ENCODE results near the gene PRCP.
"Not testable (repeated sequence)": the region's sequence is repeated elsewhere in the genome, so short reads cannot be mapped to it uniquely, and the experiment has no call there.

PRCP gene

GRCh38 chr11:82872377-82873150 is 27.7 kb downstream of the PRCP start:
- no peak for DNase-seq (ENCODE audit: low read depth in 2 of 2)

GRCh38 chr11:82871646-82872045 is 28.6 kb downstream of the PRCP start:
- no peak for DNase-seq (ENCODE audit: low read depth in 2 of 2)

GRCh38 chr11:82869657-82870056 is 30.6 kb downstream of the PRCP start:
- DNase-seq (ENCODE audit: low read depth in 2 of 2): no peak

DNA sequence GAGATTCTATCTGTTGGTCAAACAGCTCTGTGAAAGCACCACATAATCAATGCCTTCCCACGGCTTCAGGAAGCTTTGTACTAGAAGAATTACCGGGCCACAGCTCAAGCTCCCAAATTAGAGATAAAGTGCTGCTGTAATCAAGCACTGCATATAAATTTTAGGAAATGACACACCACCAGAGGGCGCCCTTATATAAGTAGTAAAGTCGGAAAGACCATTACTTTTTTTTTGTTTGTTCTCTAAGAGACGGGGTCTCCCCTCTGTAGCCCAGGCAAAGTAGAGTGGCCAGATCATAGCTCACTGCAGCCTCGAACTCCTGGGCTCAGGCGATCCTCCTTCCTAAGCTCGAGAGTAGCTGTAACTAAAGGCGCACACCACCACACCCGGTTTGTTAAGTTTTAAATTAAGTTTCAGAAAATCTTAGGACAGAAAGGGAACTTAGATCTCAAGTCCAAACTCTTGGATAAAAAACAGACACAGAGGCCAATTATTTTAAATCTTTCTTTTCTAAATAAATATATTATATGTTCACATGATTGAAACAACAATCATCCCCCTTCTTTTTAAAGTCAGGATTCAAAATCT is 32.6 kb downstream of the PRCP start:
- peak; percentile 67 to 80 for DNase-seq (ENCODE audit: low read depth in 2 of 2)

DNA sequence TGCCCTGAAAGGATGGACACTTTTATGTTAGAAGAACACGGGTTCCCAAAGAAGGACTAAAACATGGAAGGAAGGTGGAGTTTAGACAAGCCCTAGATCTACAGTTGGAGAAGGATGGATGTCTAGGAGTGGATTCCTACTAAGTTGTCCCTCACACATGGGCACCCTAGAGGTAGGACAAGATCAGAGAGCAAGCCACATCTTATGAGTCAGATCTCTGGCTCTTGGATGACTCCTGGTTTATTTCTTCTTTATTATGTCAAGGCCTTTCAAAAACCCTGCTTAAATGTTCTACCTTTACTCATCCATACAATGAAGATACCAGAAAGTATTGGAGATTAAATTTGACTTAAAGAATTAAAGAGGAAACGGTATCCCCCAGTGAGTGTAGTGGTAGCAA is 34.4 kb downstream of the PRCP start:
- DNase-seq (ENCODE audit: low read depth in 2 of 2): no peak

GRCh38 chr11:82864268-82864667 is 36.0 kb downstream of the PRCP start:
- no peak for DNase-seq (ENCODE audit: low read depth in 2 of 2)

DNA sequence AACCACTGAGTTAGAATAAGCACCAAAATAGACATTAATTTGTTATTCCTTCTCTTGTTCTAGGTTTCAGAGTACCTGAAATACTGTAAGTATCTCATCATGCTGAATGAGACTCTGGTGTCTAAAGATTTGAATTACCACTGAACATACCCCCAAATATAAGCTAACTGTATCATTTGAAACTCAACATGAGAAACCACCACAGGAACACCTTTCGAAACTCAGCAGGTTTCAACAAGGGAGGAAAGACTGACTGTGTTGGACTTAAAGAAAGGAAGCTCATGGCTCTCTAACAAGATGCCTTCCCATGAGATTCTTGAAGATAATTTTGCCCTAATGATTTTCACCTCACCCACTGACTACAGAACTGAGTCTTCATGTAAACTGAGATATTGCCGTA is 37.0 kb downstream of the PRCP start:
- DNase-seq (ENCODE audit: low read depth in 2 of 2): no peak

- DNase-seq (ENCODE audit: low read depth in 2 of 2): no peak
Observed at GRCh38 chr11:82862379-82862778, 37.9 kb downstream of the PRCP start.

DNA sequence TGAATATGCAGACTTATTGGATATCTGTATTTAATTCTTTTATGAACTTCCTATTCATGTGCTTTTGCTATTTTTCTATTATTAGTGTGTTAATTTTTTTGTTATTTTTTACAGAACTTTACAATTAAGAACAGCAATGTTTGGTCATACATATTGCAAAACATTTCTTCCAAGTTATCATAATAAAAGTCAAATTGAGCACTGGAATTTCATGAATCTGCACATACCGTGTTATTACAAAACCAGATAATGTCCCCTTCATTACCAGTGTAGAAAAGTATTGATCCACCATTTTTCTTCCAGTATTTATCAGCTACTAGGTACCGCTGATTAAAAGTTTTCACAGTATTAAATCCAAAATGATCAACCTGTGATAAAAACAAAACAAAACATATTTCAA is 40.5 kb downstream of the PRCP start:
- DNase-seq (ENCODE audit: low read depth in 2 of 2): no peak

DNA sequence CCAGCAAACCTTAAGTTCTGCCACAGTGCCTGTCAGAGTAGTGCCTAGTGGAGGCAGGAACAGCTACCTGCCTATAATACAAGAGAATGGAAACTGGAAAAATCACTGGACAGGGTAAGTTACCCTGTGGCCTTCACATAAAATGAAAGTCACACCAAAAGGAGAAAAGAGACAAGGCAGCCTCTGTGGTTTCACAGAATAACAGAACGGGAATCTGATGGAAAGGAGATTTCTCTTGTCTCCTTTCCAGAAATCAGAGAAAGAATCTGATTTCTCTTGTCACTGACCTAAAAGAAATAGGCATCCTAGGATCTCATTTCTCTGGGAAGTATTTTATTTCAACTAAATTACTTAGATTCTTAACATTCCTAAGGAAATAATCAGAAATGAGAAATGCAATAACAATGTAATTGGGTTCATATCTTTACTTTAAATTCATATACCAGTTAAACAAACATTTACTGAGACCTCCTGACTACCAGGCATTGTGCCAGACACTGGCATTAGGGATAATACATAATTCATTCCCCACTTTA is 41.6 kb downstream of the PRCP start:
- no peak for DNase-seq (ENCODE audit: low read depth in 2 of 2)

DNA sequence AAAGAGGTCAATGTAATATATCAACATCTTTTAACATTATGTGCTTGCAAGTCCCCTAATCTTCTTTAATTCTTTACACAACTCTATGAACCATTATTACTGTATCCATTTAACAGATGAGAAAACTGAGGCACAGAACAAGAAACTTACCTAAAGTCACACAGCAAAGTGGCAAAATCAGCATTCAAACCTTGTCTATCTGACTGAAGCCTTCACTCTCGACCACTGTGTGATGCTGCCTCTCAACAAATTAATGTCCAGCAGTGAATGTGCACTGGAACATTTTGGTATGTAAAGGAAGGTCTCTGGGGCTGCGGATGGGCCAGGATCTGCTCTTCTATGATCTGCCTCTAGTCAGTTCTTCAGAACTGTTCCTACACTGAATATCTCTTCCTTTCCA is 42.1 kb downstream of the PRCP start:
- no peak for DNase-seq (ENCODE audit: low read depth in 2 of 2)

DNA sequence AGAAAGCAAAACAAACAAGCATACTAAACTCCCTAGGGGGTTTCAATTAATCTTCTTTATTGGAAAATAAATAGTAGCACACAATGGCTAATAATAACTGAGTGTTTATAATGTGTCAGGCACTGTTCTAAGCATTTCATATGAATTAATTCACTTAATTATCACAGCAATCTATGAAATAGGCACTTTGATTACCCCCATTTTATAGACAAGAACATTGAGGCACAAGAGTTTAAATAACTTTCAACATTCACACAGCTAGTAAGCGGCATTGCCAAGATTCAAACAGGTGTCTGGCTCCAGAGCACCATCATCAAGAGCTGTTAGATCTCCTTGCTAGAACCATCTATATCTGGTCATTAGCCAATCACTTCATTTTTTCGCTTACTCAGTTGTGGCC is 43.1 kb downstream of the PRCP start:
- no peak for DNase-seq (ENCODE audit: low read depth in 2 of 2)

GRCh38 chr11:82855616-82856015 is 44.6 kb downstream of the PRCP start:
- DNase-seq (ENCODE audit: low read depth in 2 of 2): no peak

DNA sequence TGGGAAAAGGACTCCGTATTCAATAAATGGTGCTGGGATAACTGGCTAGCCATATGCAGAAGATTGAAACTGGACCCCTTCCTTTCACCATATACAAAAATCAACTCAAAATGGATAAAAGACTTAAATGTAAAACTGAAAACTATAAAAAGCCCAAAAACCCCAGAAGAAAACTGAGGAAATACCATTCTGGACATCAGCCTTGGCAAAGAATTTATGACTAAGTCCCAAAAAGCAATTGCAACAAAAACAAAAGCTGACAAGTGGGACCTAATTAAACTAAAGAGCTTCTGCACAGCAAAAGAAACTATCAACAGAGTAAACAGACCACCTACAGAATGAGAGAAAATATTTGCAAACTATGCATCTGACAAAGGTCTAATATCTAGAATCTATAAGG is 45.3 kb downstream of the PRCP start:
- not testable (repeated sequence) for DNase-seq (ENCODE audit: low read depth in 2 of 2)

GRCh38 chr11:82854242-82854641 is 46.0 kb downstream of the PRCP start:
- DNase-seq (ENCODE audit: low read depth in 2 of 2): no peak

GRCh38 chr11:82848829-82849228 is 51.4 kb downstream of the PRCP start:
- DNase-seq (ENCODE audit: low read depth in 2 of 2): no peak

GRCh38 chr11:82845356-82846353 is 54.6 kb downstream of the PRCP start:
- no peak for DNase-seq (ENCODE audit: low read depth in 2 of 2)

GRCh38 chr11:82843057-82843795 is 57.0 kb downstream of the PRCP start:
- no peak for DNase-seq (ENCODE audit: low read depth in 2 of 2)

DNA sequence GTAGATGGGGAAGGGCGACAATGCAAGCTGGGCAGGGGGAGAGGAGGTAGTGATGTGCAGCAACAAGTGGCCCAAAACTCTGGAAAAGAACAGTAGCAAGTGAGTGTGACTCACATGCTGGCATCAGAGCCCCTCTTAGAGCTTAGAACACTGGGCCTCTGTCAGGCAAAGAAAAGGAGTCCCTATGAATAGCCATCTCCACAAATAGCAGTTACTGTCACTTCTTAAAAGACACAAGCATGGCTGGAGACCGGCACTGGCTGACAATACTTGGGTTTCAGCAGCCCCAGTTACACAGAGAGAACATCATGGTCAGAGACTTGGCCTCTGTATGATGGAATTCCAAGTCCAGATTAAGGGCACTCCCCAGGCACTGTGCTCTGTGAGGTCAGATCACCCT is 58.2 kb downstream of the PRCP start:
- DNase-seq (ENCODE audit: low read depth in 2 of 2): no peak

DNA sequence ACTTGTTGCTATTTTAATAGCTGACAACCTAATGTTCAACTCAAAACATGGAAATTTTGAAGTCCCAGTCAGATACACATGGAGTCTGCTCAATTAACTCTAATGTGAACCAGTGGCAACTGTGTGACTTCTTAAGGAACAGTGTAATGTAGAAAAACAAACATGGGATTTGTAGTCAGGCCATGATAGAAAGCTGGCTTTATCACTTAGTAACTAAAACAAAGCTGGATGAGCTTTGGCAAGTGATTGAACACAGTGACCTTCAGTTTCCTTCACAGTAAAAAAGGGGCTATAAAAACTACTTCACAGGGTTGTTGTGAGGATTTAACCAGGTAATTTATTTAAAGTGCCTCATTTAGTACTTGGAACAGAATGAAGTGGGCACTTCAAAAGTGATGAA is 62.6 kb downstream of the PRCP start:
- DNase-seq (ENCODE audit: low read depth in 2 of 2): no peak

DNA sequence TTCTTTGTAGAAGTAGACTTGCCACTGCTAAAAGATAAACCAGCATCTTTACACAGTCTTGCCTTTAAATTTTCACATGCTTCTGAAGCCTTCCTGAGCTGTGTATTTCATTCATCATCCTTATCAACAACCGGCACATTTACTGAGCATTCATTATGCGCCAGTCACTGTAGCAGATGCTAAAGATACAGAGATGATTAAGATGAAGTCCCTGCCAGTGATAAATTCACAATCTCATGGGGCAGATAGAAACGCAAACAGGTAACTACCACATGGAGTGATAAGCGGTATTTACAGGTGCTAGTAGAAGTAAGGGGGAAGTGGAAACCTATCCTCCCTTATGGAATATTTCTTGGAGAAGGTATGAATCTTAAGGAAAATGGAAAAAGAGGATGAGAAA is 67.2 kb downstream of the PRCP start:
- no peak for DNase-seq (ENCODE audit: low read depth in 2 of 2)

DNA sequence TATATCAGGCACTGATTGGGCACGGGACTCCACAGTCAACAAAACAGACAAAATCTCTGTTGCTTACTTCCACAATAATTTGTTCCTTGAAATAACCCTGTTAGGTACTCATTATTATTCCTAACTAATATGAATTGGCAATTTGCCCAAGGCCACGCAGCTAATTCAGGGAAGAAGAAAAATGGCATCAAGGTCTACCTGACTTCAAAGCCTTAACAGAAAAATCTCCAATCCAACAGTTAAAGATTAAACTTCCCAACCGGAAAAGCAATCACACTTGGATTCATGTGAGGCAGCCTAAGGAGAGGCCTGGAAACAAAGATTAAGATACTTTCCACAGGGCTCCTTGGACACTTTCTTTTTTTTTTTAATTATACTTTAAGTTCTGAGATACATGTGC is 68.9 kb downstream of the PRCP start:
- DNase-seq (ENCODE audit: low read depth in 2 of 2): no peak
